ENCODE measurements around the gene ALG13.
"Not testable (repeated sequence)": the region's sequence is repeated elsewhere in the genome, so short reads cannot be mapped to it uniquely, and the experiment has no call there.

ALG13 gene

GRCh38 chrX:111680988-111681779, at the start of gene ALG13:
Gene ALG13, plus strand, starts transcription at chrX:111681170. Its CDS starts 49 bp downstream, at chrX:111681219.
- FAIRE-seq, result no peak

GRCh38 chrX:111634823-111635729, 45.9 kb upstream of the ALG13 start:
- peak; percentile 33 for FAIRE-seq

- FAIRE-seq, result no peak
These were observed 39.0 kb upstream of the ALG13 start for GRCh38 chrX:111641969-111642368.

- FAIRE-seq, result not testable (repeated sequence)
These were observed 35.8 kb upstream of the ALG13 start for GRCh38 chrX:111645165-111645564.

GRCh38 chrX:111645607-111646006, 35.4 kb upstream of the ALG13 start:
- peak; percentile 31 for FAIRE-seq

GRCh38 chrX:111646515-111646914, 34.5 kb upstream of the ALG13 start:
- FAIRE-seq, result no peak

- no peak for FAIRE-seq
These were observed 32.2 kb upstream of the ALG13 start for GRCh38 chrX:111648802-111649201.

- FAIRE-seq, result no peak
These were observed 31.3 kb upstream of the ALG13 start for GRCh38 chrX:111649638-111650037.

- FAIRE-seq, result peak; percentile 31
These were observed 30.1 kb upstream of the ALG13 start for GRCh38 chrX:111650845-111651244.

GRCh38 chrX:111652719-111653118, 28.3 kb upstream of the ALG13 start:
- no peak for FAIRE-seq

GRCh38 chrX:111661241-111661640, 19.7 kb upstream of the ALG13 start:
- FAIRE-seq, result no peak

- no peak for FAIRE-seq
These were observed 18.7 kb upstream of the ALG13 start for GRCh38 chrX:111662292-111662691.

GRCh38 chrX:111671668-111672067, 9.3 kb upstream of the ALG13 start:
- no peak for FAIRE-seq

- FAIRE-seq, result no peak
These were observed 6.3 kb downstream of the ALG13 start for GRCh38 chrX:111687305-111687704.

GRCh38 chrX:111695297-111695880, 14.4 kb downstream of the ALG13 start:
- FAIRE-seq, result no peak

- FAIRE-seq, result no peak
These were observed 38.6 kb downstream of the ALG13 start for GRCh38 chrX:111719426-111720210.

GRCh38 chrX:111728096-111728495, 47.1 kb downstream of the ALG13 start:
- FAIRE-seq, result no peak

- FAIRE-seq, result no peak
These were observed 50.4 kb downstream of the ALG13 start for GRCh38 chrX:111731351-111731750.

- FAIRE-seq, result peak; percentile 80
These were observed 55.6 kb downstream of the ALG13 start for GRCh38 chrX:111736571-111736970.

GRCh38 chrX:111742018-111742417, 61.0 kb downstream of the ALG13 start:
- FAIRE-seq, result peak; percentile 61

- FAIRE-seq, result no peak
These were observed 62.3 kb downstream of the ALG13 start for GRCh38 chrX:111743316-111743715.

GRCh38 chrX:111756486-111756885, 75.5 kb downstream of the ALG13 start:
- FAIRE-seq, result no peak
